Mesodermal cell (in vitro differentiated cells): Measurements from ENCODE around the gene TBL3.

ENCODE experiments used
- H3K27ac ChIP-seq: 2 replicates; pipeline ENCODE4 v1.7.0; 2013; ENCODE audit warnings: mild to moderate bottlenecking, low read depth, low read length, moderate library complexity; ENCODE audit not compliant: severe bottlenecking
- H3K36me3 ChIP-seq: 2 replicates; pipeline ENCODE4 v1.7.1; 2013; ENCODE audit warnings: mild to moderate bottlenecking, low read length, moderate library complexity; ENCODE audit not compliant: control insufficient read depth, insufficient read depth
- H3K4me1 ChIP-seq: one replicate; pipeline ENCODE4 v1.7.1; 2013; ENCODE audit warnings: mild to moderate bottlenecking, low read length; ENCODE audit not compliant: insufficient read depth, control insufficient read depth, poor library complexity, severe bottlenecking
- H3K4me3 ChIP-seq: 2 replicates; pipeline ENCODE4 v1.7.0; 2013; ENCODE audit warnings: low read length, control low read depth, mild to moderate bottlenecking; ENCODE audit not compliant: insufficient read depth, poor library complexity, severe bottlenecking; ENCODE audit errors: extremely low read depth
- H3K9me3 ChIP-seq: 2 replicates; pipeline ENCODE4 v1.7.1; 2013; ENCODE audit warnings: mild to moderate bottlenecking, low read length, moderate library complexity; ENCODE audit not compliant: control insufficient read depth
- WGBS, 2 experiments: methylation state at CpG; one replicate each; pipeline ENCODE4 v1.1.5; 2013; ENCODE audit warnings: missing lambda C conversion rate in 2 of 2; ENCODE audit not compliant: insufficient coverage in 2 of 2; 5-methylcytosine and 5-hydroxymethylcytosine counted together

Gene TBL3

DNA sequence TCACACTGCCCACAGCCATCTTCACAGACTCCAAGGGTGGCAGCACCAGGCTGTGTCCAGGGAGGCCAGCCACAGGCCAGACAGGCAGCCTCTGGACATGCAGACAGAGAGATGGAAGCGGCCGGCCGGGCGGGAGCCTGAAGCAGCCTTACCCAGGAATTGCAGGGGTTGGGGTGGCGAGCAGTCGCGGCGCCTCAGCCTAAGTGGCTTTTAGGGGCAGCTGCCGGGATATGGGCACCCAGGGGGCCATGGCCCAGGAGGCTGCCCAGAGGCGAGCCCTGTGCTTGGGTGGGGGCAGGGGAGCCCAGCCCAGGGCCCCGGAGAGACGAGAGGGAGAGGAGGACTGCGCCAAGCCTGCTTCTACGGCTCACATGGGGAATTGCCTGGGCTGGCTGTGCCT is 53.4 kb downstream of the TBL3 start:
- no peak overlapping the region for H3K4me3 ChIP-seq
- H3K4me1 ChIP-seq, result peaks cover 22% of the 10 kb centered on the region
- WGBS, 2 experiments, result 96 to 98% methylated on average over 14 of the region's 14 CpGs
- no peaks in the 10 kb centered on the region for H3K9me3 ChIP-seq
- peaks cover 15% of the 10 kb centered on the region for H3K36me3 ChIP-seq
- no peak overlapping the region for H3K27ac ChIP-seq

DNA sequence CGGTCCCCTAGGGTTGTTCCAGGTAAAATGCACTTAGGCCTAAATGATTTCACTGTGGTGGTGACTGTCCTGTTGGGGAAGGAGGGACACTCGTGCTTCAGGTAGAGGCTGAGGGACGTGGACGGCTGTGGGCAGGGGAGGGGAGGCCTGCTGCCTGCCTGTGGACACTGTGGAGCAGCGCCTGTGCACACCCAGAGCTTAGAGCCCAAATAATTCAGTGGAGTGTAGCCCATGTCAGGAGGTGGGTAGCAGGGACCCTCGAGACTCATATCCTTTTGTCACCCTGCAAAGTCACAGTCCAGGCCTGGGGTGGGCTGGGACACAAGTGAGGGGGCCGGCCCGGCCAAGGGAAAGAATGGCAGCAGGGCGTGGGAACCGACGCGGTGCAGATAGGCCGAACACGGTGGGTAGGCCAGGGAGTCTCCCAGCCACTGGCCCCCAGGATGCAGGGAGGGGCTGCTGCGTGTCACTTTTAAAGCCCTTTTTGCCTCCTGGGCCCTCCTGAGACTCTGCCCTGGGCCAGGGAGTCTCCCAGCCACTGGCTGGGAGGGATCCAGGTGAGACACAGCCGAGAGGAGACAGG is 54.1 kb downstream of the TBL3 start:
- peaks cover 22% of the 10 kb centered on the region for H3K36me3 ChIP-seq
- no peaks in the 10 kb centered on the region for H3K9me3 ChIP-seq
- H3K4me1 ChIP-seq, result peaks cover 25% of the 10 kb centered on the region
- H3K27ac ChIP-seq, result no peak overlapping the region
- peak overlapping the region; percentile 11 for H3K4me3 ChIP-seq
- 84 to 89% methylated on average over 10 to 13 of the region's 16 CpGs for WGBS, 2 experiments

DNA sequence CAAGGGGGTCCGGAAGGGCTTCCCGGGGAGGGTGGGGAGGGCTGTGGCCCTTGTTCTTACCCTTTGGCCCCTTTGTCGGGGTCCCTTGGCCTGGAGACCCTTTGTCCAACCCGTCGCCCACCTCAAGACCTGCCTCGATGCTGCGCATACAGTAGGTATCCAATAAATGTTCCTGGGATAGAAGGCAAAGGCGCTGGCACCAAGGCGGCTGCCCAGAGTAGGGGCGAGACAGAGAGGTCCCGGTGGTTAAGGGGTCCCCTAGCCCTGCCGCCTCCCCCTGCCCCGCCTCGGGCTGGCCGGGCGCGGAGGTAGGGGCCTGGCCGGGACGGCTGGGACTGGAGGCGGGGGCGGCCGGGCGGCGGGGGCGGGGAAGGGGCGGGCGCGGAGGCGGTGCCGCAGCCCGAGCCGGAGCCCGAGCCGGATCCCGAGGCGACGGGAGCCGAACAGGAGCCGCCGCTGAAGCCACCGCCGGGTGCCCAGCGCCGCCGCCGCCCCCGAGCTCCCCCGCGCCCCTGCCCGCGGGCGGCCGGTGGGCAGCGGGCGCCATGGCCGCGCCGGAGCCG is 54.7 kb downstream of the TBL3 start, which contains the start of gene NHERF2:
Gene NHERF2 (plus strand): TSS at position 442 of the 563 bp plus-strand sequence. CDS start 104 bp downstream, at position 546.
- 12 to 18% methylated on average over 39 to 56 of the region's 59 CpGs for WGBS, 2 experiments
- H3K4me3 ChIP-seq, result peak within 1 kb of the TSS; percentile 62
- no peak within 1 kb of the TSS for H3K27ac ChIP-seq
- peaks cover 31% of the 10 kb centered on the region for H3K4me1 ChIP-seq
- H3K9me3 ChIP-seq, result no peaks in the 10 kb centered on the region
- H3K36me3 ChIP-seq, result peaks cover 27% of the 10 kb centered on the region

DNA sequence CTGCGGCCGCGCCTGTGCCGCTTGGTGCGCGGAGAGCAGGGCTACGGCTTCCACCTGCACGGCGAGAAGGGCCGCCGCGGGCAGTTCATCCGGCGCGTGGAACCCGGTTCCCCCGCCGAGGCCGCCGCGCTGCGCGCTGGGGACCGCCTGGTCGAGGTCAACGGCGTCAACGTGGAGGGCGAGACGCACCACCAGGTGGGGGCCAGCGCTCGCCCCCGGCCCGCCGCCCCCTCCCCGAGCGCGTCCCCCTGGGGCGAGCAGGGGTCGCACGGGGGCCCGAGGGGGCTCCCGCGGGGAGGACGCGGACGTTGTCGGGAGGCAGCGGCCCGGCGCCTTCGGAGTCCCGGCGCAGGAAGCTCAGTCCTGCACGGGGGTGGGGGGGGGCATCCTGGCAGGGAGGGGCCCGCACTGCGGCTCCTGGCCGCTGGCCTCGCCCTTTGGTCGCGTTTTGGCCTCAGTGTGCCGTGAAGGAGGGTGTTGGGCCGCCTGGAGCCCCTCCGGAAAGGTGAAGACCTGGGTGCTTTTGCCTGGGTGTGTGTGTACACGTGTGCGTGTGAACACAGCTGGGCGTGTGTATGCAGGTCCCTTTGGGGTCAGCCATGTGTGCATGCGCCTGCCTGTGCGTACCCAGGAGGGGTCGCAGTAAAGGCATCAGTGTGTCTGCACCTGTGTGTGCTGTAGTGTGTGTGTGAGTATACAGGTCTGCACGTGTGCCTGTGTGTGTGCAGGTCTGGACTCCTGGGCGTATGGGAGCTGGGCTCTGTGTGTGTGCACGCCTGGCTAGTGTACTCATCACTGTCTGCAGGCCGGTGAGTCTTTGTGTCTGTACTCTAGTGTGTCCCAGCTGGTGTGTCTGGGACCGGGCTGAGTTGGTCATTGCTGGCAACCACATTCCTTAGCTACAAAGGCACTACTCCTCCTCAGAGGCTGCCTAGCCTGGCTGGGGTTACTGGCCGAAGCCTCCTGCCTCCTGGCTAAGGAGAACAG is 55.5 kb downstream of the TBL3 start:
- Histone ChIP-seq H3K36me3 (peaks cover 27% of the 10 kb centered on the region), H3K4me1 (peaks cover 33% of the 10 kb centered on the region), H3K9me3 (no peaks in the 10 kb centered on the region), H3K4me3 (peak overlapping the region; percentile 62), H3K27ac (no peak overlapping the region)
- 16 to 18% methylated on average over 31 to 54 of the region's 76 CpGs for WGBS, 2 experiments

DNA sequence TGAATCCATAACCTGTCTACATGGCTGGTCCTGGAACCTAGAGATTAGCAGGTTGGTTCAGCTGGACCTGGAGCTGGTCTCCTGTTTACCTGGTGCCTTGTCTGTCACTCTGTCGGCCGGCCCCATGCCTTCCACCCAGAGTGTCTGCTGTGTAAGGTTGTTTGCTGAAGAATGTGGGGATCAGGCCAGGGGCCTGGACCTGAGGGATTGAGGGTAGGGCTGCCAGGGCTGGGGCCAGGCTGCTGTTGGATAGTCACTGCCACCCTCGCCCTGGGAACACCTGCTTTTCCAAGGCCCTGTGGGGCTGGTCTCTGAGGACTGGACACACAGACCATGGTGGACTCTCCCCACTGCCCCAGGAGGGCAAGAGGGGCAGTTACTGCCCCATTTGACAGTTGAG is 56.3 kb downstream of the TBL3 start:
- H3K27ac ChIP-seq, result no peak overlapping the region
- peaks cover 37% of the 10 kb centered on the region for H3K4me1 ChIP-seq
- 92 to 100% methylated on average over 1 to 3 of the region's 3 CpGs for whole genome bisulfite sequencing, 2 experiments
- H3K4me3 ChIP-seq, result peak overlapping the region; percentile 62
- H3K36me3 ChIP-seq, result peaks cover 27% of the 10 kb centered on the region
- H3K9me3 ChIP-seq, result no peaks in the 10 kb centered on the region

DNA sequence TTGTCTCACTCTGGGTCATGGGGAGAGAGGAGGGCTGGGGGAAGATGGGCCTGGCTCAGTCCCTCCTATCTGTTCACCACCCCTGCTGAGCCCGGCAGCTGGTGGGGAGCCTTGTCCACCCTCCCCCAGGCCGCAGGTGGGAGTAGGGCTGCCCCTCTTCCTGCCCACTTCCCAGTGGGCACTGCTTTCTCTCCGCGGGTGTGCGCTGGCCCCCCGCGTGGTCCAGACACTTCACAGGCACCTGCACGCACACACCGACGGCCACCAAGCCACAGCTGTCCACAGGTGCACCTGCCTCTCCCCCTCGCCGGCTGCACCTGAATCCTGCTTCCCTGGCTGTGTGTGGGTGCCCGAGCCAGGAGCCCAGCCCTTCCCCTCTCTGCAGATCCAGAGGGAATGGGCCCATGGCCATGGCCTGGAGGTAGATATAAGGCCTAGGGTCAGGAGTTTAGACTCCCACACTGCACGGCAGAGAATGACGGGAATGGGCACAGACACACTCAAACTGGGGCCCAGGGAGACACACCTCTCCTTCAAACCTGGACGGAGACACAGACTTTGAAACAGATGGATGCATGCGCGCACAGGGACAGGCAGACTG is 56.9 kb downstream of the TBL3 start:
- Histone ChIP-seq H3K36me3 (peaks cover 27% of the 10 kb centered on the region), H3K27ac (no peak overlapping the region), H3K9me3 (no peaks in the 10 kb centered on the region), H3K4me1 (peaks cover 38% of the 10 kb centered on the region), H3K4me3 (no peak overlapping the region)
- WGBS, 2 experiments, result 95 to 97% methylated on average over 17 of the region's 18 CpGs

DNA sequence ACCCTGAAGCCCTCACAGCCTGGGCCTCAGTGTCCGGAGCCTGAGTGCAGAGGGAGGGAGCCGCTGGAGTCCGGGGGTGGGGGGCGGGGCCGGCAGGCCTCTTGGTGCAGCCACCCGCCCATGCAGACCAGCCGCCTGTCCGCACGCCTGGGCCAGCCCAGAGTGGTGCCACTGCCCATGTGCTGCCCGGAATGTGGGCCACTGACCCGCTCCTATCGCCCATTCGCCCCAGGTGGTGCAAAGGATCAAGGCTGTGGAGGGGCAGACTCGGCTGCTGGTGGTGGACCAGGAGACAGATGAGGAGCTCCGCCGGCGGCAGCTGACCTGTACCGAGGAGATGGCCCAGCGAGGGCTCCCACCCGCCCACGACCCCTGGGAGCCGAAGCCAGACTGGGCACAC is 57.5 kb downstream of the TBL3 start:
- Histone ChIP-seq H3K36me3 (peaks cover 27% of the 10 kb centered on the region), H3K4me1 (peaks cover 36% of the 10 kb centered on the region), H3K4me3 (no peak overlapping the region), H3K9me3 (no peaks in the 10 kb centered on the region), H3K27ac (no peak overlapping the region)
- WGBS, 2 experiments, result 90 to 94% methylated on average over 20 to 22 of the region's 22 CpGs

DNA sequence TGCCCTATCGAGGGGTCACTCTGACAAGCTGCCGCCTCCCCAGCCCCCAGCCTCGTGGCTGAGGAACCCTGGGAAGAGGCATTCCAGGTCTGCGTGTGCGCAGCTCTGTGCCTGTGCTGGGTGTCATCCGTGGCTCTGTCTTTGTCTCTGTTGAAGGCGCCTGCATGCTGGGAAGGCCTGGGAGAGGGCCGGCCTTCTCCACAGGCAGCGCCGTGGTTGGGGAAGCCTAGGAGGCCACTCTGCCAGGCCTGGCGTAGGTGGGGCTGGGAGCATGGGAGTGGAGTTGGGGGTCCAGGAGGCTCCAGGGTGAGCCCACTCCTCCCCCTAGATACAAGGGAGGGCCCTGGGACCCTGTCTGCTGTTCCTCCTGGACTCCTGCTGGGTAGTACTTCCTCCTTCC is 58.2 kb downstream of the TBL3 start:
- 93 to 95% methylated on average over 7 to 8 of the region's 11 CpGs for WGBS, 2 experiments
- H3K4me1 ChIP-seq, result peaks cover 39% of the 10 kb centered on the region
- no peaks in the 10 kb centered on the region for H3K9me3 ChIP-seq
- H3K27ac ChIP-seq, result no peak overlapping the region
- H3K4me3 ChIP-seq, result no peak overlapping the region
- H3K36me3 ChIP-seq, result peaks cover 27% of the 10 kb centered on the region

DNA sequence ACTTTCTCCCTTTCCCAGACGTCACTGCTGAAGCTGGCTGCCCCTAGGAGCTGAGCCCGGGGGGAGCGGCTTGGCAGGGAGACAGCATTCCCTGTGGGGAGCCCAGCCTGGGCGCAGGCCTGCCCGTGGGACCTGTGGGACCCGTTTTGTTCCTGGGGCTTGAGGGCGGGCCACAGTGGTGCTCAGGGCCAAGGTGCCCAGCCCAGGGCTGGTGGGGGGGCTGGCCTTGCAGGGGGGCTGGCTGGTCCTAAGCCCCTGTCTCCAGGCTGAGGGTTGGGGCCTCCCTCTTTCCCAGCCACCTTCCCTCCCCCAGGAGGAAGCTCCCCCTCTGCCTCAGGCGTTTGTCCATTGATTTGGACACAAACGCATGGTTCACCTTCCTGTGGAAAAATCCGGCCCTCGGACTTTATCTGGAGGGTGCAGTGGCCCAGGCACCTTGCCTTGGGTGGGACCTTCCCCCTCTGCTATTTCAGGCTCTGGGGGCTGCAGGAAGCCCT is 59.3 kb downstream of the TBL3 start:
- Histone ChIP-seq H3K36me3 (peaks cover 27% of the 10 kb centered on the region), H3K9me3 (no peaks in the 10 kb centered on the region), H3K4me1 (peaks cover 46% of the 10 kb centered on the region), H3K4me3 (no peak overlapping the region), H3K27ac (peak overlapping the region; percentile 10)
- WGBS, 2 experiments, result 94 to 97% methylated on average over 4 to 11 of the region's 11 CpGs
